ENCODE data around the gene ADAMTSL3. TPM values are rescaled to one million over a fixed set of nuclear protein-coding genes. Genes with fewer than 3 reads are reported as not detected.

ADAMTSL3 gene
- total and polyA plus RNA-seq, 2 of the 8 experiments (the other 6 are each of a cell fraction or from before 2014, with no cell fraction given) = 0.35 to 1.4 TPM

GRCh38 chr15:83767741-83768140 lies 113.8 kb downstream of the ADAMTSL3 start:
- Histone ChIP-seq H2AK5ac (ENCODE audit: low read depth, low read length) (no peak overlapping the region), H2BK12ac (ENCODE audit: low read depth, low read length) (no peak overlapping the region), H2BK5ac (ENCODE audit: low read depth, low read length) (no peak overlapping the region), H3K27ac (ENCODE audit: low read depth, low read length) (no peak overlapping the region), H2BK15ac (ENCODE audit: low read length) (no peak overlapping the region), H3K4ac (replicated peaks; ENCODE audit: insufficient read length, low read depth, low read length) (no peak overlapping the region), H3K4me1 (replicated peaks in 1 of 4; ENCODE audit: control insufficient read depth in 3 of 4, insufficient read depth in 4 of 4, low read length in 3 of 4) (no peaks in the 10 kb centered on the region), H2BK20ac (ENCODE audit: low read length) (no peak overlapping the region), H3K36me3 (ENCODE audit: control insufficient read depth in 2 of 4, insufficient read depth in 4 of 4, low read length in 3 of 4) (no peaks in the 10 kb centered on the region), H3K4me2 (ENCODE audit: insufficient read depth in 1 of 2, low read depth in 2 of 2, low read length in 2 of 2) (no peak overlapping the region), H4K5ac (ENCODE audit: insufficient read length, low read depth, low read length) (no peak overlapping the region), H3K56ac (replicated peaks; ENCODE audit: insufficient read length, low read depth, low read length) (no peak overlapping the region), H2AFZ (ENCODE audit: low read length) (no peak overlapping the region), H4K8ac (ENCODE audit: extremely low read depth, insufficient read depth, low read length) (no peak overlapping the region), H3K79me1 (ENCODE audit: low read depth, low read length) (no peaks in the 10 kb centered on the region), H3K9me3 (ENCODE audit: insufficient read depth in 2 of 2, low read depth in 1 of 2, low read length in 1 of 2) (no peaks in the 10 kb centered on the region), H3K9ac (replicated peaks in 1 of 4; ENCODE audit: extremely low read depth in 1 of 4, low read depth in 3 of 4, low read length in 3 of 4) (no peak overlapping the region), H4K91ac (replicated peaks; ENCODE audit: insufficient read length, low read length) (no peak overlapping the region), H3K4me3 (ENCODE audit: extremely low read depth in 1 of 4, insufficient read depth in 2 of 4, low read depth in 3 of 4, low read length in 4 of 4) (no peak overlapping the region), H3K79me2 (ENCODE audit: control insufficient read depth in 1 of 2, insufficient read depth in 2 of 2, low read length in 2 of 2) (no peaks in the 10 kb centered on the region), H4K20me1 (replicated peaks in 1 of 2; ENCODE audit: control insufficient read depth in 1 of 2, insufficient read depth in 2 of 2, low read length in 2 of 2) (no peaks in the 10 kb centered on the region), H2BK120ac (replicated peaks; ENCODE audit: low read depth, low read length) (no peak overlapping the region), H3K14ac (ENCODE audit: insufficient read length) (no peak overlapping the region), H3K18ac (ENCODE audit: extremely low read depth, low read length) (no peak overlapping the region), H3K23ac (ENCODE audit: insufficient read length) (no peak overlapping the region), H3K27me3 (replicated peaks in 1 of 4; ENCODE audit: control insufficient read depth in 3 of 4, extremely low read depth in 1 of 4, insufficient read depth in 3 of 4, low read length in 3 of 4) (no peaks in the 10 kb centered on the region), H3K23me2 (ENCODE audit: low read depth, low read length) (no peaks in the 10 kb centered on the region)
- FAIRE-seq = no peak
- DNase-seq (ENCODE audit: low read depth in 1 of 2, low spot score in 2 of 2) = no peak
- CTCF ChIA-PET (ENCODE audit: partially characterized antibody) = interaction anchor here (1.2 kb wide), 1 partner anchor 115 kb away, joined by 4 read pairs; no protein-coding TSS in a partner anchor
- TF ChIP-seq ASH2L (IDR thresholded peaks at IDR 0.05; ENCODE audit: low read length) (no peak), SP2 (IDR thresholded peaks at IDR 0.05; ENCODE audit: low read length) (no peak)
- 95% methylated on average over 4 of the region's 4 CpGs; no CpG with 5 or more reads in 1 of the 2 experiments for WGBS, 2 experiments (ENCODE audit: extremely low coverage in 1 of 2, insufficient coverage in 1 of 2, insufficient read length in 1 of 2, insufficient replicate concordance in 2 of 2, low coverage in 1 of 2, low lambda C conversion rate in 2 of 2, missing lambda C conversion rate in 1 of 2)
- POLR2A ChIA-PET (ENCODE audit: partially characterized antibody) = no interaction called here
